Liver (tissue), 9 donors: ENCODE measurements around the gene ASIC2. TPM values are rescaled to one million over a fixed set of nuclear protein-coding genes. Genes with fewer than 3 reads are reported as not detected.

ENCODE experiments used
- DNase-seq: peaks from one replicate; pipeline ENCODE4 v3.0.0-alpha.2; 2017; ENCODE audit warnings: low spot score
- H3K27ac ChIP-seq, 2 donors: one replicate each; pipeline ENCODE4 v1.7.0; 2013; ENCODE audit warnings: inconsistent platforms in 2 of 2, low read length in 2 of 2, control low read depth in 1 of 2, low read depth in 1 of 2, mild to moderate bottlenecking in 1 of 2
- H3K27me3 ChIP-seq, 4 donors: one replicate each; pipeline versions ENCODE4 v1.6.1 to v1.7.0; 2013; ENCODE audit warnings: low read length in 3 of 4, inconsistent platforms in 1 of 4, mild to moderate bottlenecking in 1 of 4, moderate library complexity in 1 of 4; ENCODE audit not compliant: control insufficient read depth in 4 of 4, insufficient read depth in 4 of 4
- H3K36me3 ChIP-seq, 4 donors: one replicate each; pipeline versions ENCODE4 v1.6.1 to v1.7.0; 2013; ENCODE audit warnings: low read length in 3 of 4, mild to moderate bottlenecking in 3 of 4, low read depth in 1 of 4, moderate library complexity in 1 of 4; ENCODE audit not compliant: control insufficient read depth in 4 of 4, insufficient read depth in 3 of 4
- H3K4me1 ChIP-seq, 4 donors: one replicate each; pipeline versions ENCODE4 v1.6.1 to v1.7.0; 2013; ENCODE audit warnings: low read length in 3 of 4, mild to moderate bottlenecking in 3 of 4, moderate library complexity in 1 of 4; ENCODE audit not compliant: control insufficient read depth in 4 of 4, insufficient read depth in 4 of 4
- H3K4me3 ChIP-seq, 3 donors: one replicate each; pipeline versions ENCODE4 v1.6.1 to v1.7.0; 2013; ENCODE audit warnings: low read length in 3 of 3, control low read depth in 1 of 3, low read depth in 1 of 3, mild to moderate bottlenecking in 1 of 3
- H3K9ac ChIP-seq, 2 donors: one replicate each; pipeline ENCODE4 v1.7.0; 2013; ENCODE audit warnings: low read length in 2 of 2, mild to moderate bottlenecking in 2 of 2, moderate library complexity in 2 of 2, control low read depth in 1 of 2, low read depth in 1 of 2
- H3K9me3 ChIP-seq, 4 donors: one replicate each; pipeline versions ENCODE4 v1.6.1 to v1.7.0; 2013; ENCODE audit warnings: low read length in 3 of 4; ENCODE audit not compliant: control insufficient read depth in 4 of 4
- ATF3 ChIP-seq: IDR thresholded peaks from 2 replicates; pipeline ENCODE4 v1.6.1; 2016; ENCODE audit warnings: antibody characterized with exemption
- CTCF ChIP-seq: fragments of 150-350 bp; IDR thresholded peaks from 2 replicates; pipeline ENCODE4 v1.5.1; 2017; ENCODE audit warnings: improper control_type of control experiment, low read depth, low read length; ENCODE audit not compliant: missing input control
- EGR1 ChIP-seq, 2 donors: IDR thresholded peaks; 2 replicates each; pipeline ENCODE4 v1.6.1; 2016 to 2018; ENCODE audit warnings: antibody characterized with exemption in 2 of 2, low read depth in 2 of 2
- FOXA2 ChIP-seq: IDR thresholded peaks from 2 replicates; pipeline ENCODE4 v1.6.1; 2016; ENCODE audit warnings: antibody characterized with exemption
- GABPA ChIP-seq, 2 donors: IDR thresholded peaks in 1 of 2; conservative IDR thresholded peaks in 1 of 2; 2 replicates each; pipeline ENCODE4 v1.6.1; 2016; ENCODE audit warnings: antibody characterized with exemption in 2 of 2, mild to moderate bottlenecking in 1 of 2, moderate library complexity in 1 of 2
- HNF4A ChIP-seq, 2 donors: conservative IDR thresholded peaks; 2 replicates each; pipeline ENCODE4 v1.6.1; 2016; ENCODE audit warnings: antibody characterized with exemption in 2 of 2, mild to moderate bottlenecking in 2 of 2
- HNF4G ChIP-seq: IDR thresholded peaks from 2 replicates; pipeline ENCODE4 v1.6.1; 2016; ENCODE audit warnings: antibody characterized with exemption
- NR2F2 ChIP-seq: IDR thresholded peaks from 2 replicates; pipeline ENCODE4 v1.6.1; 2016; ENCODE audit warnings: antibody characterized with exemption
- RAD21 ChIP-seq, 2 donors: IDR thresholded peaks; 2 replicates each; pipeline ENCODE4 v1.6.1; 2016; ENCODE audit warnings: antibody characterized with exemption in 2 of 2, mild to moderate bottlenecking in 2 of 2
- RXRA ChIP-seq, 2 donors: IDR thresholded peaks; 2 replicates each; pipeline ENCODE4 v1.6.1; 2017 to 2018; ENCODE audit warnings: antibody characterized with exemption in 2 of 2, mild to moderate bottlenecking in 1 of 2
- TAF1 ChIP-seq: conservative IDR thresholded peaks from 2 replicates; pipeline ENCODE4 v1.6.1; 2016; ENCODE audit warnings: antibody characterized with exemption, mild to moderate bottlenecking
- WGBS: extraction: QIAGEN DNeasy Blood & Tissue Kit; methylation state at CpG from one replicate; pipeline ENCODE4 v1.1.7; 2013; 5-methylcytosine and 5-hydroxymethylcytosine counted together
- polyA plus RNA-seq, 2 donors: library from polyadenylated mRNA; stranded (reverse) in 1 of 2; unstranded in 1 of 2; fragments of 200-250 nt in 1 of 2; fragments of >200 nt in 1 of 2; fragmentation: Nextera tagmentation in 1 of 2; extraction: Ambion mirVana in 1 of 2; gene quantifications; one replicate each; pipeline versions ENCODE4 v1.2.1 to v1.2.3, GENCODE V29; 2013 to 2015
- total RNA-seq, 2 donors: library from RNA; depleted of rRNA; stranded (reverse); fragments of >200 nt; gene quantifications; one replicate each; pipeline ENCODE4 v1.2.3, GENCODE V29; 2014
- TF ChIP-seq, protein P1 (sequence below): IDR thresholded peaks from 2 replicates; pipeline ENCODE4 v1.6.1; 2016; ENCODE audit warnings: antibody characterized with exemption
- TF ChIP-seq, protein P2 (sequence below): IDR thresholded peaks from 2 replicates; pipeline ENCODE4 v1.6.1; 2016; ENCODE audit warnings: antibody characterized with exemption
- TF ChIP-seq, protein P3 (sequence below): IDR thresholded peaks from 2 replicates; pipeline ENCODE4 v1.6.1; 2016; ENCODE audit warnings: antibody characterized with exemption, mild to moderate bottlenecking
- donor health status: healthy.
- donor health status: healthy.
- donor health status: healthy.
- donor health status: healthy.
- donor health status: healthy.

The ASIC2 gene
- total and polyA plus RNA-seq, 4 donors, result under 0.01 TPM; not detected in 3

DNA sequence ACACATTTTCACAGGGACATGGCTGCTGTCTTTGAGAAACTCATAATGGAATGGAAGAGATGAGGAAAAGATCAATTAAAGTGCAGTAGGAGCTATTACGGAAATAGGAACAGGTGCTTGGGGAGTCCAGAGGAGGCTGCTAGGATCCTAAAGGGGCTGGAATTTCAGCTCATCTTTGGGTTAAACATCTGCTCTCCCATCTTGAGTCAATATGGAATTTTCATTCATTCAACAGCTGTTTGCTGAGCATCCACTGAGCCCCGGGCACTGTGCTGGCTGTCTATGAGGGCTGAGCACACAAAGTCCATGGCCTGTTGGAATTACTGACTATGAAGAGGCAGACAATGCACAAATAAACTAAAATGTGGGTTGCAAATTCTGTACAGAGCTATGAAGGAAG lies 47.9 kb downstream of the ASIC2 start:
- TF ChIP-seq ATF3, result no peak
- TF ChIP-seq, protein P1, sequence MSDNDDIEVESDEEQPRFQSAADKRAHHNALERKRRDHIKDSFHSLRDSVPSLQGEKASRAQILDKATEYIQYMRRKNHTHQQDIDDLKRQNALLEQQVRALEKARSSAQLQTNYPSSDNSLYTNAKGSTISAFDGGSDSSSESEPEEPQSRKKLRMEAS, result no peak
- TF ChIP-seq RXRA (IDR thresholded peaks at IDR 0.05), result no peak
- no peak for TF ChIP-seq CTCF
- TF ChIP-seq GABPA (IDR thresholded peaks at IDR 0.05 in 1 of 2, conservative IDR thresholded peaks at IDR 0.05 in 1 of 2), result no peak
- TF ChIP-seq HNF4G, result no peak
- no peak for TF ChIP-seq HNF4A (conservative IDR thresholded peaks at IDR 0.05)
- TF ChIP-seq NR2F2, result no peak
- no peak for TF ChIP-seq RAD21 (IDR thresholded peaks at IDR 0.05)
- TF ChIP-seq, protein P2, sequence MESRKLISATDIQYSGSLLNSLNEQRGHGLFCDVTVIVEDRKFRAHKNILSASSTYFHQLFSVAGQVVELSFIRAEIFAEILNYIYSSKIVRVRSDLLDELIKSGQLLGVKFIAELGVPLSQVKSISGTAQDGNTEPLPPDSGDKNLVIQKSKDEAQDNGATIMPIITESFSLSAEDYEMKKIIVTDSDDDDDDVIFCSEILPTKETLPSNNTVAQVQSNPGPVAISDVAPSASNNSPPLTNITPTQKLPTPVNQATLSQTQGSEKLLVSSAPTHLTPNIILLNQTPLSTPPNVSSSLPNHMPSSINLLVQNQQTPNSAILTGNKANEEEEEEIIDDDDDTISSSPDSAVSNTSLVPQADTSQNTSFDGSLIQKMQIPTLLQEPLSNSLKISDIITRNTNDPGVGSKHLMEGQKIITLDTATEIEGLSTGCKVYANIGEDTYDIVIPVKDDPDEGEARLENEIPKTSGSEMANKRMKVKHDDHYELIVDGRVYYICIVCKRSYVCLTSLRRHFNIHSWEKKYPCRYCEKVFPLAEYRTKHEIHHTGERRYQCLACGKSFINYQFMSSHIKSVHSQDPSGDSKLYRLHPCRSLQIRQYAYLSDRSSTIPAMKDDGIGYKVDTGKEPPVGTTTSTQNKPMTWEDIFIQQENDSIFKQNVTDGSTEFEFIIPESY, result no peak
- no peak for TF ChIP-seq FOXA2
- Histone ChIP-seq H3K4me3 (no peak overlapping the region), H3K9ac (no peak overlapping the region), H3K4me1 (no peaks in the 10 kb centered on the region), H3K9me3 (no peaks in the 10 kb centered on the region), H3K27ac (no peak overlapping the region), H3K27me3 (peaks cover 0 to 11% (median 0%) of the 10 kb centered on the region in 4 donors), H3K36me3 (no peaks in the 10 kb centered on the region)
- WGBS, result 80% methylated on average over 2 of the region's 2 CpGs
- DNase-seq, result no peak

DNA sequence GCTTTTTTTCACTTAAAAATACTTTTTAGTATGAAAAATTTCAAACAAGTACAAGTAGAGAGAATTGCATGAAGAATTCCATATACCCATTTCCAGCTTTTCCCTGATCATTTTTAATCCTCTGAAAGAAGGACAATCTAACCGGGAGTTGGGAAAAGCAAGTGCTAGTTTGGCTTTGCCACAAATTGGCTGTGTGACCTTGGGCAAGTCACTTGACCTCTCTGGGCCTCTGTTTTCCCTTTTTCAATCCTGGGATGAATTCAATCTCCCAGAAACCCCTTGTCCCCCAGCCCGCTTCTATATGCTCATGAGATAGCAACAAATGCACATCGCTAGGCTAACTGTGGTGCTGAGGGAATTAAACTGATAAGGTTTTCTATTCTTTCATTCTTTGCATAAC lies 49.4 kb downstream of the ASIC2 start:
- no peak overlapping the region for H3K27ac ChIP-seq
- no peak overlapping the region for H3K9ac ChIP-seq
- peaks cover 0 to 11% (median 0%) of the 10 kb centered on the region in 4 donors for H3K27me3 ChIP-seq
- no peaks in the 10 kb centered on the region for H3K9me3 ChIP-seq
- H3K36me3 ChIP-seq, result no peaks in the 10 kb centered on the region
- H3K4me1 ChIP-seq, result no peaks in the 10 kb centered on the region
- WGBS, result 71% methylated on average over 3 of the region's 3 CpGs
- TF ChIP-seq HNF4G (no peak), TAF1 (no peak), EGR1 (IDR thresholded peaks at IDR 0.05; ENCODE audit: low read depth in 2 of 2) (no peak)
- no peak for DNase-seq
- no peak overlapping the region for H3K4me3 ChIP-seq

- H3K4me1 ChIP-seq, result no peaks in the 10 kb centered on the region
- peaks cover 0 to 9% (median 0%) of the 10 kb centered on the region in 4 donors for H3K27me3 ChIP-seq
- 77% methylated on average over 8 of the region's 8 CpGs for WGBS
- H3K36me3 ChIP-seq, result no peaks in the 10 kb centered on the region
- no peaks in the 10 kb centered on the region for H3K9me3 ChIP-seq
- H3K27ac ChIP-seq, result no peak overlapping the region
- H3K4me3 ChIP-seq, result no peak overlapping the region
- H3K9ac ChIP-seq, result no peak overlapping the region
- DNase-seq, result no peak
- no peak for TF ChIP-seq RAD21 (IDR thresholded peaks at IDR 0.05)
- no peak for TF ChIP-seq FOXA2
- TF ChIP-seq, protein P3, sequence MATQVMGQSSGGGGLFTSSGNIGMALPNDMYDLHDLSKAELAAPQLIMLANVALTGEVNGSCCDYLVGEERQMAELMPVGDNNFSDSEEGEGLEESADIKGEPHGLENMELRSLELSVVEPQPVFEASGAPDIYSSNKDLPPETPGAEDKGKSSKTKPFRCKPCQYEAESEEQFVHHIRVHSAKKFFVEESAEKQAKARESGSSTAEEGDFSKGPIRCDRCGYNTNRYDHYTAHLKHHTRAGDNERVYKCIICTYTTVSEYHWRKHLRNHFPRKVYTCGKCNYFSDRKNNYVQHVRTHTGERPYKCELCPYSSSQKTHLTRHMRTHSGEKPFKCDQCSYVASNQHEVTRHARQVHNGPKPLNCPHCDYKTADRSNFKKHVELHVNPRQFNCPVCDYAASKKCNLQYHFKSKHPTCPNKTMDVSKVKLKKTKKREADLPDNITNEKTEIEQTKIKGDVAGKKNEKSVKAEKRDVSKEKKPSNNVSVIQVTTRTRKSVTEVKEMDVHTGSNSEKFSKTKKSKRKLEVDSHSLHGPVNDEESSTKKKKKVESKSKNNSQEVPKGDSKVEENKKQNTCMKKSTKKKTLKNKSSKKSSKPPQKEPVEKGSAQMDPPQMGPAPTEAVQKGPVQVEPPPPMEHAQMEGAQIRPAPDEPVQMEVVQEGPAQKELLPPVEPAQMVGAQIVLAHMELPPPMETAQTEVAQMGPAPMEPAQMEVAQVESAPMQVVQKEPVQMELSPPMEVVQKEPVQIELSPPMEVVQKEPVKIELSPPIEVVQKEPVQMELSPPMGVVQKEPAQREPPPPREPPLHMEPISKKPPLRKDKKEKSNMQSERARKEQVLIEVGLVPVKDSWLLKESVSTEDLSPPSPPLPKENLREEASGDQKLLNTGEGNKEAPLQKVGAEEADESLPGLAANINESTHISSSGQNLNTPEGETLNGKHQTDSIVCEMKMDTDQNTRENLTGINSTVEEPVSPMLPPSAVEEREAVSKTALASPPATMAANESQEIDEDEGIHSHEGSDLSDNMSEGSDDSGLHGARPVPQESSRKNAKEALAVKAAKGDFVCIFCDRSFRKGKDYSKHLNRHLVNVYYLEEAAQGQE, result no peak
- TF ChIP-seq, protein P1, result no peak
- TF ChIP-seq, protein P2, result no peak
- TF ChIP-seq NR2F2, result no peak
These were observed 50.5 kb downstream of the ASIC2 start for GRCh38 chr17:33242375-33243124.
